Endothelial cell of umbilical vein (primary cell): ENCODE data around the gene AUTS2. TPM values are rescaled to one million over a fixed set of nuclear protein-coding genes. Genes with fewer than 3 reads are reported as not detected.

Experiments used
- BruUV-seq: library from RNA; stranded (reverse); fragments of 400-500 nt; replicated peaks from 2 replicates; lab custom pipeline; 2021; lab: Mats Ljungman, UMichigan
- CTCF ChIA-PET: fragments of 300-600, 350-600 bp; sonication (Branson Sonifier 250); formaldehyde crosslinking; loops from one replicate; lab custom pipeline; 2021; ENCODE audit warnings: antibody characterized with exemption, inconsistent platforms; lab: Charles Lee
- POLR2A ChIA-PET: fragments of 300-600, 350-600 bp; sonication (Branson Sonifier 250); formaldehyde crosslinking; loops from one replicate; lab custom pipeline; 2021; ENCODE audit warnings: antibody characterized with exemption, inconsistent platforms; lab: Charles Lee
- DNase-seq: peaks from one replicate; pipeline ENCODE4 v3.0.0-alpha.2; 2011; ENCODE audit warnings: low read depth, low spot score
- FAIRE-seq: peaks from 2 replicates; lab custom pipeline; 2011; peaks lifted over from hg19 to GRCh38; lab: Jason Lieb, UNC
- H2AFZ ChIP-seq: 2 replicates; pipeline ENCODE4 v1.6.0; 2012; ENCODE audit warnings: low read depth, low read length, control low read depth, inconsistent platforms
- H3K27ac ChIP-seq: 2 replicates; pipeline ENCODE4 v1.5.1; 2011; ENCODE audit warnings: low read depth, mild to moderate bottlenecking, control low read depth, low read length, moderate library complexity; ENCODE audit not compliant: insufficient read depth
- H3K27me3 ChIP-seq, 2 experiments: 2 replicates each; pipeline versions ENCODE4 v1.6.0 to v1.6.1; 2011; ENCODE audit warnings: low read length in 2 of 2, mixed read lengths in 1 of 2; ENCODE audit not compliant: control insufficient read depth in 2 of 2, insufficient read depth in 2 of 2
- H3K36me3 ChIP-seq, 2 experiments: 2 replicates in 1 of 2; 3 replicates in 1 of 2; pipeline ENCODE4 v1.5.1; 2011; ENCODE audit warnings: low read length in 2 of 2, mild to moderate bottlenecking in 1 of 2, moderate library complexity in 1 of 2; ENCODE audit not compliant: control insufficient read depth in 2 of 2, insufficient read depth in 2 of 2; ENCODE audit errors: extremely low read depth in 1 of 2
- H3K4me1 ChIP-seq: 3 replicates; pipeline ENCODE4 v1.5.1; 2011; ENCODE audit warnings: mild to moderate bottlenecking, low read length; ENCODE audit not compliant: control insufficient read depth, insufficient read depth; ENCODE audit errors: extremely low read depth
- H3K4me2 ChIP-seq: 2 replicates; pipeline ENCODE4 v1.6.1; 2011; ENCODE audit warnings: low read length, control low read depth, mixed read lengths; ENCODE audit not compliant: insufficient read depth
- H3K4me3 ChIP-seq, 3 experiments: fragments of 200-600 bp in 1 of 3; sonication (generic), shearing (Covaris generic) in 1 of 3; replicated peaks in 1 of 3; 2 replicates each; pipeline ENCODE4 v1.5.1; 2011 to 2016; ENCODE audit warnings: control low read depth in 3 of 3, low read length in 3 of 3, mild to moderate bottlenecking in 2 of 3, inconsistent platforms in 1 of 3, low read depth in 1 of 3, moderate library complexity in 1 of 3; ENCODE audit not compliant: insufficient read depth in 1 of 3
- H3K79me2 ChIP-seq: 2 replicates; pipeline ENCODE4 v1.6.0; 2012; ENCODE audit warnings: low read length, inconsistent platforms; ENCODE audit not compliant: control insufficient read depth, insufficient read depth
- H3K9ac ChIP-seq: replicated peaks from 2 replicates; pipeline ENCODE3; 2011; ENCODE audit warnings: low read length, control low read depth; ENCODE audit not compliant: insufficient read depth; ENCODE audit errors: extremely low read depth
- H3K9me1 ChIP-seq: replicated peaks from 3 replicates; pipeline ENCODE4 v1.6.0; 2011; ENCODE audit warnings: mild to moderate bottlenecking, low read length; ENCODE audit not compliant: control insufficient read depth, insufficient read depth; ENCODE audit errors: extremely low read depth
- H3K9me3 ChIP-seq: replicated peaks from 2 replicates; pipeline ENCODE4 v1.5.1; 2012; ENCODE audit warnings: low read length, inconsistent platforms; ENCODE audit not compliant: control insufficient read depth, insufficient read depth
- H4K20me1 ChIP-seq: replicated peaks from 2 replicates; pipeline ENCODE3; 2011; ENCODE audit warnings: mild to moderate bottlenecking, low read length; ENCODE audit not compliant: control insufficient read depth, insufficient read depth; ENCODE audit errors: extremely low read depth
- EZH2 ChIP-seq: IDR thresholded peaks from 2 replicates; pipeline ENCODE4 v1.6.1; 2012; ENCODE audit warnings: borderline replicate concordance, low read depth, mild to moderate bottlenecking, moderate library complexity, low read length, inconsistent platforms; ENCODE audit not compliant: severe bottlenecking
- GATA2 ChIP-seq: IDR thresholded peaks from 2 replicates; pipeline ENCODE4 v1.7.0; 2011; ENCODE audit warnings: low read depth, mild to moderate bottlenecking, moderate library complexity, mixed read lengths, low read length; ENCODE audit not compliant: insufficient read length, insufficient read depth
- JUN ChIP-seq: IDR thresholded peaks from 2 replicates; pipeline ENCODE4 v1.6.1; 2011; ENCODE audit warnings: borderline replicate concordance, low read depth; ENCODE audit not compliant: insufficient read length, insufficient read depth
- POLR2A ChIP-seq: IDR thresholded peaks from 2 replicates; pipeline ENCODE4 v1.6.1; 2012; ENCODE audit warnings: low read depth, mild to moderate bottlenecking, control low read depth, low read length
- dilution Hi-C: fragments of 300-500 bp; cut with MboI; formaldehyde crosslinking; loops from one replicate; pipeline ENCODE4 v1.15.0; 2019; ENCODE audit warnings: low sequenced_read_pairs; ENCODE audit not compliant: extremely low pct_ligation_motif_present
- intact Hi-C: fragments of 100-400 bp; cut with micrococcal nuclease; formaldehyde crosslinking; loops from one replicate; pipeline ENCODE4 v1.10.0; 2022
- polyA plus RNA-seq, 4 experiments: library from polyadenylated mRNA; depleted of rRNA in 3 of 4; stranded (reverse) in 3 of 4; unstranded in 1 of 4; fragments of >200 nt; gene quantifications; 2 replicates each; pipeline versions ENCODE4 v1.2.1 to v1.2.3, GENCODE V29; 2011 to 2012; ENCODE audit warnings: missing spikeins in 1 of 4
- total RNA-seq: library from RNA; stranded (reverse); gene quantifications from 2 replicates; pipeline ENCODE4 v1.2.3, GENCODE V29; 2021
- TF ChIP-seq, protein P1 (sequence below): IDR thresholded peaks from 2 replicates; pipeline ENCODE4 v1.6.1; 2011; ENCODE audit not compliant: insufficient read depth, insufficient read length
- TF ChIP-seq, protein P2 (sequence below), 2 donors: IDR thresholded peaks; 1 replicate in 1 of 2; 2 replicates in 1 of 2; pipeline ENCODE4 v1.5.1; 2011; ENCODE audit warnings: low read length in 2 of 2, mild to moderate bottlenecking in 2 of 2, moderate library complexity in 2 of 2, control low read depth in 1 of 2, inconsistent platforms in 1 of 2, low read depth in 1 of 2; ENCODE audit not compliant: insufficient read depth in 1 of 2; ENCODE audit errors: extremely low read depth in 1 of 2

Gene AUTS2
- total and polyA plus RNA-seq, 2 donors (not counting 3 experiments of a cell fraction or from before 2014, with no cell fraction given), result 0.59 to 8.0 TPM

DNA sequence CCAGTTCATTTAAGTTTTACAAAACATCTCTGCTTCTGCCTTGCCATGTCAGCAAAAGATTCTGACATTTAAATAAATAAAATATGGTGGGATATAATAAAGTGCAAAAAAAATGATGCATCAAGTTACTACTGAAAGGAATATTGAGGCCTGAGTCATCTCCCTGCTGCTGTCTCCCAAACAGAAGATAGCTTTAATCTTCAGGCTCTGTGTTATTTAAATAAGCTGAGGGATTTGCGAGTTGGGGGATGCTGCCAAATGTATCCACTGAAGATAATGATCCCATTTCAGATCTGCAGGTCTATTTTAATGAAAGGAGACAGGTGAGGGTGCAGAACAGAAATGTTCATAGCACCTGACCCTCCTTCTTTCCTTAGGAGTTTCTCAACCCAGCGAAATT, 720.8 kb downstream of the AUTS2 start:
- no peaks in the 10 kb centered on the region for H3K9me3 ChIP-seq
- no peaks in the 10 kb centered on the region for H3K9me1 ChIP-seq
- ChIA-PET POLR2A (no interaction called here), CTCF (no interaction called here)
- intact Hi-C loops, result no loop called here
- no peak for TF ChIP-seq JUN
- TF ChIP-seq, protein P1, sequence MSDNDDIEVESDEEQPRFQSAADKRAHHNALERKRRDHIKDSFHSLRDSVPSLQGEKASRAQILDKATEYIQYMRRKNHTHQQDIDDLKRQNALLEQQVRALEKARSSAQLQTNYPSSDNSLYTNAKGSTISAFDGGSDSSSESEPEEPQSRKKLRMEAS, result no peak
- TF ChIP-seq, protein P2, sequence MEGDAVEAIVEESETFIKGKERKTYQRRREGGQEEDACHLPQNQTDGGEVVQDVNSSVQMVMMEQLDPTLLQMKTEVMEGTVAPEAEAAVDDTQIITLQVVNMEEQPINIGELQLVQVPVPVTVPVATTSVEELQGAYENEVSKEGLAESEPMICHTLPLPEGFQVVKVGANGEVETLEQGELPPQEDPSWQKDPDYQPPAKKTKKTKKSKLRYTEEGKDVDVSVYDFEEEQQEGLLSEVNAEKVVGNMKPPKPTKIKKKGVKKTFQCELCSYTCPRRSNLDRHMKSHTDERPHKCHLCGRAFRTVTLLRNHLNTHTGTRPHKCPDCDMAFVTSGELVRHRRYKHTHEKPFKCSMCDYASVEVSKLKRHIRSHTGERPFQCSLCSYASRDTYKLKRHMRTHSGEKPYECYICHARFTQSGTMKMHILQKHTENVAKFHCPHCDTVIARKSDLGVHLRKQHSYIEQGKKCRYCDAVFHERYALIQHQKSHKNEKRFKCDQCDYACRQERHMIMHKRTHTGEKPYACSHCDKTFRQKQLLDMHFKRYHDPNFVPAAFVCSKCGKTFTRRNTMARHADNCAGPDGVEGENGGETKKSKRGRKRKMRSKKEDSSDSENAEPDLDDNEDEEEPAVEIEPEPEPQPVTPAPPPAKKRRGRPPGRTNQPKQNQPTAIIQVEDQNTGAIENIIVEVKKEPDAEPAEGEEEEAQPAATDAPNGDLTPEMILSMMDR (IDR thresholded peaks at IDR 0.05; ENCODE audit: extremely low read depth in 1 of 2, insufficient read depth in 1 of 2, low read depth in 1 of 2, low read length in 2 of 2), result no peak
- no peak for TF ChIP-seq EZH2
- no peak for TF ChIP-seq POLR2A
- no peak for TF ChIP-seq GATA2
- H3K27ac ChIP-seq, result no peak overlapping the region
- H3K4me3 ChIP-seq, result no peak overlapping the region
- H2AFZ ChIP-seq, result no peak overlapping the region
- no peaks in the 10 kb centered on the region for H3K36me3 ChIP-seq
- H3K27me3 ChIP-seq, result no peaks in the 10 kb centered on the region
- no peak overlapping the region for H3K4me2 ChIP-seq
- no peak for FAIRE-seq
- H3K79me2 ChIP-seq, result no peaks in the 10 kb centered on the region
- dilution Hi-C loops, result no loop called here
- no TSS peak for BruUV-seq
- no peak for DNase-seq
- H3K4me1 ChIP-seq, result no peaks in the 10 kb centered on the region
- H3K9ac ChIP-seq, result no peak overlapping the region
- H4K20me1 ChIP-seq, result no peaks in the 10 kb centered on the region
